KG1 (cell line): ENCODE measurements around the gene MASP2.
"Not testable (repeated sequence)": the region's sequence is repeated elsewhere in the genome, so short reads cannot be mapped to it uniquely, and the experiment has no call there.

Source experiments
- DNase-seq: peaks from one replicate; lab custom pipeline; 2025; lab: John Stamatoyannopoulos, UW

MASP2 gene

GRCh38 chr1:11046625-11047365, at the start of gene MASP2:
Gene MASP2 (minus strand): TSS chr1:11047239. CDS start chr1:11047207, 32 bp downstream.
- DNase-seq, result no peak

GRCh38 chr1:11083784-11084183, 36.7 kb upstream of the MASP2 start:
- not testable (repeated sequence) for DNase-seq

DNA sequence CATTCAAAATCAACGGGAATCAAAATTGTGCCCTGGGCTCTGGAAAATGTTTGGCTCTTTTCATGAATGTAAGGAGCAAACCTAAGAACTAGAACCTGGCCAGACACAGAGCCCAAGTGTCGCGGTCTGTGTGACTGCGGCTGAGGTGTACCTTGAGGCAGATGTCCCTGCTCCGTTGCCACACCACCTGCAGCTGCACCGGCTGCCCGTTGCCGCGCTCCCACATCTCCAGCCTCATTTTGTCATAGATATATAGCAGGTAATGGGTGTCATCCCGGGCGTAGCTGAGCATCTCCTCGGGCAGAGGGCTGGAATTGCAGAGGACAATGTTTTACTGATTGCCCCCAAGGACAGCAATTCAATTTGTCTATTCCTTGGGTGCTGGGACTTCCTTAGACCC, 33.9 kb upstream of the MASP2 start:
- DNase-seq, result no peak

- no peak for DNase-seq
Measured at GRCh38 chr1:11078631-11079030, 31.6 kb upstream of the MASP2 start.

- DNase-seq, result not testable (repeated sequence)
Measured at GRCh38 chr1:11073398-11073797, 26.4 kb upstream of the MASP2 start.

- no peak for DNase-seq
Measured at GRCh38 chr1:11072216-11072917, 25.3 kb upstream of the MASP2 start.

DNA sequence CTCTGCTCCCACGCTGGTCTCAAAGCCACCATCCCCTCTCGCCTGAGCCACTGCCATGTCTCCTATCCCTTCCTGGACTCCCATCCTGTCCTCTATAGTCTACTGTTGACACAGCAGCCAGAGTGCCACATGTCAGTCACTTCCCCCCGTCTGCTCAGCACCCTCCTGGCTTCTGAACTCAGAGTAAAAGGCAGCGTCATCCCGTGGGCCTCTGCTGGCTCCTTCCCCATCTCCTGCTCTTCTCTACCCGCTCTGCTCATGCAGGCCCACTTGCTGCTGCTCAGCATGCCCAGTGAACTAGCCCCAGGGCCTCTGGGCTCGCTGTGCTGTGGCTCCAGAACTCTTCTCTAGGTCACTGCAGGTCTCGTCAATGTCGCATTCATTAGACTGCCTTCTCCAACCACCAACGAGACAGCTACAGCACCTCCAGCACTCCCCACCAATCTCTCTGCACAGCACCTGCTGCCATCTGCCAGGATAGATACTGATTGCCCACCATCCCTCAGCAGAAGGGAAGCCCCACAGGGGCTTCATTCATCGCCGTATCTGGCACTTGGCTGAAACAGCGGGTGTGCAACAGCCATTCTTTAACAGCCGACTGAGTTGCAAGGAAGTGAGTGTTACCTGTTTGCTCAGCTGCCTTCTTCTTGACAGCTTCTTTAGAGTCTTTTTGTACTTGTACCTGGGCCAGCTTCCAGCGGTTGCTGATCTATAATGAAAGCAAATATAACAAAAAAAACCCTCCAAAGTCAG, 24.6 kb upstream of the MASP2 start:
- no peak for DNase-seq

DNA sequence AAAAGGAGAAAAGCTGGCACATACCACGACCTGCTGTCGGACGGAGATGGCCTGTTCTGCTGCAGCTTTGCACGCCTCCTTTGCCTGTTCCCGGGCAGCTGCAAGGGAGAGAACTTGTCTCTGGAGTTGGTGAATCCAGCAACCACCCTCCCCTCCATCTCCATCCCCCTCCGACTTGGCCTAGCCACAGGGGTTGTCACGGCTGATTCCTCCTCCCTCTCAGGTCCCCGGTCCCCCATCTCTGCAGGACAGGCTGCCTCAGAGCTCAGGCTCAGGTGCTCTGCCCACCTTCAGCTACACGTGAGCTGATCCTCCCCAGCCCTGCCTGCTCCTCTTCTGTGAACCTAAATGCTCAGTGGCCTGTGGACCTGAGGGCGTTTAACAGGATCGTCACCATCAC, 23.8 kb upstream of the MASP2 start:
- no peak for DNase-seq

GRCh38 chr1:11068600-11069473, 21.8 kb upstream of the MASP2 start:
- no peak for DNase-seq

DNA sequence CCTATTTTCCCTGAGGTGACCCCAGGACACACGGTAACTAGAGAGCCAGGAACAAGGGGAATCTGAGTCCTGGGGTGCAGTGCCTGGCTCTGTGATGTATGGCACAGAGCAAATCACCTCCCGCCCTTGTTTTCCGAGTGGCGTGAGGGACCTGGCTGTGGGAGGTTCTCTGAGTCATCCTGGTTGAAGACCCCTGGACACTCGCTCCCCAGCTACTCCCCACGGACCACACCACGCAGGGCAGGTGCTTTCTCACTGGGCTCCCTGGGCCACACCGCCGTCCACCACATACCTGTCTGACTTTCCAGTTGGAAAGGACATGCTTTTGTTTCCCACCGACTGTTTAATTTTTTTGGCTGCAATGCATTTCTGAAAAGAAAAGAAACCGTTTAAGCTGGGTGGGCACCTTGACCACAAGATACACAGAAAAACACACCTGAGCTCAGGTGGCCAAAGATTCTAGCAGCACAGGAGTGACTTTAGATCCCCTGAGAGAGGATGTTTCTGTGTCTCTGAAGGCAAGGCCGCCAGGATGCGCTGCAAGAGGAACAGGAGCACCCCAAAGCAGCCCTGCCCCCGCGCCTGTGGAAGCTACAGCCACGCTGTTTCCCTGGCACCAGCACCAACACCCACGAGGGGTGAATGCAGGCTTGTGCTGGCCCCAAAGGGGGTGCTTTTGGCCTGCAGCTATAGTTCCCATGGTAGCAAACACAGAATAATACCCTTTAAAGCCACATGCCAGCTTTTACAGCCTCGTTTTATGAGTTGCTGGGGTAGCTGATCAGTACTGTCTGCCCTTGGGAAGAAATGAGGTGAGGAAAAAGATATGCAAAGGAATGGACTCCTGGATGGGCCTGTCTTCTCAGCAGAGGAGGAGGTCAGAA, 20.9 kb upstream of the MASP2 start:
- no peak for DNase-seq

DNA sequence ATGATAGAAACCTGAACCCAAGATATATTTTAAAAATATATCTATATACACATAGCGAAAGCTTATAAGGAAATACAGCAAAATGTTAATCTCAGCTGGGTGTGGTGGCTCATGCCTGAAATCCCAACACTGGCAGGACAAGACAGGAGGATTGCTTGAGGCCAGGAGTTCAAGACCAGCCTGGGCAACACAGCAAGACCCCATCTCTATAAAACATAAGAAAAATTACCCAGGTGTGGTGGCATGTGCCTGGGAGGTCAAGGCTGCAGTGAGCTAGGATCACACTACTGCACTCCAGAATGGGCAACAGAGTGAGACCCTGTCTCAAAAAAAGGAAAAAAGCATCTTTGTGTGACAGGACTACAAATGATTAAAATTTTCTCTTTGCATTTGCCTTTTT, 18.8 kb upstream of the MASP2 start:
- DNase-seq, result no peak

- no peak for DNase-seq
Measured at GRCh38 chr1:11064942-11065341, 17.9 kb upstream of the MASP2 start.

- DNase-seq, result not testable (repeated sequence)
Measured at GRCh38 chr1:11063937-11064537, 17.0 kb upstream of the MASP2 start.

- DNase-seq, result no peak
Measured at GRCh38 chr1:11062965-11063401, 15.9 kb upstream of the MASP2 start.

- no peak for DNase-seq
Measured at GRCh38 chr1:11061652-11062365, 14.8 kb upstream of the MASP2 start.

DNA sequence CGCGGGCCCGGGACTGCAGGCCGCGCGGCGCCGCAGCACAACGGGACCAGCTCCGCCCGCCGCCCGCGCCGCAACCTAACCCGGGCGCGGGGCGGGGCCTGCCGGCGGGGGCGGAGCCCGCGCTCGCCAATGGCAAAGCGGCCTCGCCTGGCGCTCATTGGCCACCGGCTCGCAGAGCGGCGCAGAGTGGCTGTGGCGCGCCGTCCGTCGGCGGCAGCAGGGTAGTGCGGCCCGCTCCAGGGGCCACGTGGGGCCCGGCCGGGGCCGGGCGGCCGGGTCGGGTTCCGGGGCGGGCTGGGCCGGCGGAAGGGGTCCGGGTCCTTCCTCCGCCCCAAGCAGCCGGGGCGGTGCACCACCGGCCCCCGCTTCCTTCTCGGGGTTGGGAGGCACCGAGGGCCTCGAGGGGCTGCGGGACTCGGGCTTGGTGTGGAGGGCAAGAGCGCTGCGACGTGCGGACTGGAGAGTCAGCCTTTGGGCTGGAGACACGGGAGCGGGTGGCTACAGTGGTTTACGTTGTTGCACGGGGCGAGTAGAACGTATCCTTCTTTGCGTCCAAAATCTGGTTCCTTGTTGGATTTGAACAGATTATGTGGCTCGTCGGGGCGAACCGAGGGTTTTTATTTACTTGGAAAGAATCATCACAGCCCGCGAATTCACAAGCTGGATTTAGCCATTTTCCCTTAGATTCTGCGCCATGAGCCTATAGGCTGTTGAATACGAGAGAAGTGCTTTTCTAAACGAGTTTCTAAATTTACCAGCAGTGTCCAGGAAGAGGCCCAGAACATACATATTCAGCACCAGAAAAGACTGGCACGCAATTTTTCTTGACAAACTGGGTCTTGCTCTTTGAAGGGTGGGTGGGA, 13.2 kb upstream of the MASP2 start, which contains the start of gene SRM:
TSS of gene SRM (minus strand) at position 51 of the 863 bp plus-strand sequence. CDS start 75 bp downstream, outside the sequence.
- peak; percentile 79 for DNase-seq

DNA sequence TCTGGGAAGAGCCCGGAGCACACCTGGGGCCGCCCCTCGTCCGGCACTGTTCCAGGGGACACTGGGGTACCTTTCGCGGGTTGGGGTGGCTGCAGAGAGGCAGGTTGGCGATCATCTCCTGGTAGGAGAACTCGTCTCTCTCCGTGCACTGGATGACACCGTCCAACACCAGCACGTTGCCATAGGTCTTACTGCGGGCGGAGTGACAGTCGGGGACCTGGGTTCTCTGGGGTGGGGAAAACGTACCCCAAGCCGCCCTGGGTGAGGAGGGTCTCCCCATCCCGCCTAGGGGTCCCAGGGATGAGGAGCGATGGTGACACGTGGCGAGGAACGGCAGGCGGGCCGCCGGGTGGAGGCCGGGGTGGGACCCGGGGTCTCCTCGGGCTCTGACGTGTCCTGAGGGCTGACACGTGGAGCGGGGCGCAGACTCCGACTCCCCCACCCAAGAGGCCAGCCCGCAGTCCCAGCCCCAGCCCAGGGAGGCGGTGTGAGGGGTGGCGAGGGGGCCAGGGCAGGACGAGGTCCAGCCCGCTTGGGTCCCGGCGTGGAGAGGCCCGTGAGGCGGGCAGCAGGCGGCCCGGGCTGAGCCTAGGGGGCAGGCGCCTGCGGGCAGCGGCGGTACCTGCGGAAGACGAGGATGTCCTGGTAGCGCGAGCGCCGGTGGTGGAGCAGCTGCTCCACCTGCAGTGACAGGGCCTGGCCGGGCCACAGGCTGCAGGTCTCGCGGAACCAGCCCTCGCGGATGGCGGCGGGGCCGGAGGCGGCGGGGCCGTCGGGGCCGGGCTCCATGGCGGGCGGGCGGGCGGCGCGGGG, 12.3 kb upstream of the MASP2 start:
- no peak for DNase-seq
